Transverse colon (tissue), 4 donors: ENCODE measurements around the gene TMEFF1.

Experiments used
- CTCF ChIP-seq, 5 experiments: fragments of 200-600 bp in 3 of 5; fragments of 450-650 bp in 2 of 5; sonication (generic) in 3 of 5; IDR thresholded peaks; 1 replicate in 2 of 5; 2 replicates in 3 of 5; pipeline ENCODE4 v1.5.1; 2016 to 2017; ENCODE audit warnings: antibody characterized with exemption in 5 of 5, inconsistent platforms in 3 of 5, mild to moderate bottlenecking in 2 of 5, moderate library complexity in 1 of 5
- EP300 ChIP-seq: sonication (generic); formaldehyde crosslinking; IDR thresholded peaks from one replicate; pipeline ENCODE4 v1.6.1; 2017; ENCODE audit warnings: antibody characterized with exemption, low read depth
- POLR2A ChIP-seq: fragments of 450-650 bp; IDR thresholded peaks from one replicate; pipeline ENCODE4 v1.6.1; 2016; ENCODE audit warnings: antibody characterized with exemption, mild to moderate bottlenecking, moderate library complexity
- POLR2AphosphoS5 ChIP-seq, 3 donors: sonication (generic); formaldehyde crosslinking; IDR thresholded peaks; one replicate each; pipeline ENCODE4 v1.6.1; 2016; ENCODE audit warnings: antibody characterized with exemption in 3 of 3

DNA sequence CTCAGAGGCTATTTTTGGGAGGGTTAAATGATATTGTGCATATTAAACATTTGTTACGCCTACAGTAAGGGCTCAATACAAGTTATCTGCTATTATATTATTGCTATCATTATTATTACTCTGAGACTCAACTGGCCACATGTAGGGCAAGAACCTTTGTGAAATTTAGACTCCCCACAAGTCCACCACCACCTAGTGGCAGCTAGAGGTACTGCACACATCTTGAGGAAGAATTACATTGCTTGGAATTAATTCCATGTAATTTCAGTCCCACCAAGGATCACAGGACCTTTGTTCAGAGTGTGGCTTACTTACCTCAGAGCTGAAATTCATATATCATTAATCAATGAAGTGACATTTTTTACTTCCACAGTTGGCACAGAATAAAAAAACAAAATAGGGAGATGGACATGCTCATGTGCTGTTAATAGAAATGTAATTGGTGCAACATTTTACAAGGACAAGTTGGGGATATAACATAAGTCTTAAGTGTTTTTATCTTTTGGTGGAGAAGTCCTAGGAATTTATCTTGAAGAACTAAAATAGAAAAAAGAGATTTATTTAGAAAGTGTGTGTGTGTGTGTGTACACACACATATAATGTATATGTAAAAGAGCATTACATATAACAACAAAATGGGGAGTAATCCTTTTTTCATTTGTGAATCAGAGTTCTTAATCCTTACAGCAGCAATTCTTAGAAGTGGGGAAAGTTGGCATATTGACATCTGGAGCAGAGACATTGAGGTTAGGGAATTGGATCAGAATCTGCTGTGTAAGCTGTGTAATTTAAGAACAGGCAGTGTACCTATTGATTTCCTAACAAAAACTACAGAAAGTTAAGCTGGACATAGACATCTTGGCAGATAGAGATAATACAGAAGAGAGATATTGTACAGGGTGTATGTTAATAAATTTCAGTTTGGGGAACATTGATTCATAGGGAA, 34.8 kb upstream of the TMEFF1 start:
- TF ChIP-seq EP300, result no peak
- TF ChIP-seq POLR2A, result no peak
- TF ChIP-seq POLR2AphosphoS5 (IDR thresholded peaks at IDR 0.05), result no peak
- TF ChIP-seq CTCF (IDR thresholded peaks at IDR 0.05), result peak; percentile 82 to 99 (median 96)
